Embryonic facial prominence (tissue), 1 donor: Measurements from ENCODE around the gene CTNNBL1.

Source experiments
- DNase-seq: peaks from one replicate; pipeline ENCODE4 v3.0.0-alpha.2; 2016; ENCODE audit errors: extremely low spot score

The CTNNBL1 gene

DNA sequence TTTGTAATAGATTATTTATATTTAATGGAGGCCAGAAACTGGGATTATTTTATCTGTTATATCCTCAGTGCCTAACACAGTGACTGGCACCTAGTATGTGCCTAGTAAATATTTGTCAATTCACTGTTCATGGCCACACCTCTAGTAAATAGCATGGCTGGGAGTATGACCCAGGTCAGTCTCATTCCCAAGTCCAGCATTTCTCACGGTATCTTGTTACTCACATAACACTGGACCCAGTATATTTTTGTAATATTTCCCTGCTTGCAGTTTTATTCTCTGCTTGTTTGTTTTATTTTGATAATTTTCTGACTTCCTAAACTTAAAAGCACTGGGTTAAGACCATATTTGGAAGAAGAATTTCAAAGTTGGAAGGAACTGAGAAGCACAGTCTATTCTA lies 47.7 kb downstream of the CTNNBL1 start:
- no peak for DNase-seq

DNA sequence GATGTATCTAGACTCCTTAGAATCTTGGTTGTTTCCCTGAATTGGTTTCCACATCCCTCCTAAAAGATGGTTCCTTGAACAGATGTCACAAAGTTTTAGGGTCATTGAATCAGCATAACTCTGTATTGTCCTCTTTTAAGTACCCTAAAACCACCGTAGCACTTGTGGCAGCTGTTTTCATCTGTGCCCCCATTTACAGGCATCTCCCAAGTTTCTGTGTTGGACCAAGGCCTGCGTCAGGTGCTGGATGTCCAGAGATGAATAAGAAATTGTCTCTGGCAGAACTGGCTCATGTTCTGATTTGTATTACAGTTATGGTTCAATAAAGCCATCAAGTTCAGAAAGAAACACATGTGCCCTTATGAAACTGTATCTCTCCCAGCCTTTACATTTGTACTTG lies 48.3 kb downstream of the CTNNBL1 start:
- no peak for DNase-seq

DNA sequence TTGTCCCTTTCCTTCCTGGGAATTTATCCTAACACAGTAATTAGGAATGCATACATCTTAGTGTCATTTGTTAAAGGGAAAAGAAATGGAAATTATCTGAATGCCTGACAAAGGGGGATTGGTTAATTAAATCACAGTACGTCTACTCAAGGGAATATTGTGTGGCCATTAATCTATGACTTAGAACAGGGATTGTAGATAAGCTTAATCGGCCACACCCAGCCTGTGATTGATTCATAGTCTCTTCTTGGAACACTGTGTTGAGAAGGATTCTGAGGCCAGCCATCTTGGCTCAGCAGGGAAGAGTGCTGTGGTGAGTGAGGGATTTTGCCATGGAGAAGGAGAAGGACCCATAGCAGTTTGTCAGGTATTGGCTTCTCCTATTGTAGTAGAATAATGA lies 50.5 kb downstream of the CTNNBL1 start:
- no peak for DNase-seq

DNA sequence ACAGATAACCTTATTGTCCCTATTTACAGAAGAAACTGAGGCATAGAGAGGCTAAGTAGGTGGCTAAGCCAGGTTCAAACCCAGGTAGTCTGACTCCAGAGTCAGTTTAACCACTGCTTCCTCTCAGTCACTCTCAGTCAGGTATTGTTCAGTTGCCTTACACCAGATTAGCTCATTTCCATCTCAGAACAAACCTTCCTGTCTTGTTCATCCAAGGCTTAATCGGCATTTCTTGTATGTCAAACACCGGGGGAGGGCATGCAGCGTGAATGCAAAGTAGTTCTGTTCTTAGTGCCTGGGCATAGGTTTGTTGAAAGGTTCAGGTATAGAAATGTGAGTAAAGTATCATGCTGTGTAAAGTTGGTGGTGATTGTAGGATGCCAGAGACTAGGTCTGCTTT lies 51.7 kb downstream of the CTNNBL1 start:
- DNase-seq = no peak

DNA sequence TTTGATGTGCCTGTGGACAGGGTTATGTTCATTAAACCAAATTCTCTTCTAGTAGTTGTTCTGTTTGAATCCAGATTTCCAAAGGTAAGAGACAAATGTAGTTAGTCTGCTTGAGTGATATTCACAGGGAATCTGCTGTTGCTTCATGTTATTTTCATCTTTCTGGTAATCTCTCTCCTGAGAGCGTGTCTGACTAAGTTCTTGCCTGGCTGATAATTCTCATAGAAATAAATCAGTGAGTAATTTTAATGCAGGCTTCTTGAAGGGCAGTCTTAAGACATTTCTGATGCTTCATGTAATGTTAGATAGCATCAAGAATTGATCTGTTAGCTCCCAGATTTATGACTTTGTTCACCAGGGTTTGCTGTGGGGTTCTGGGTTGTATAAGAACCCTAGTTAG lies 54.2 kb downstream of the CTNNBL1 start:
- DNase-seq = no peak

DNA sequence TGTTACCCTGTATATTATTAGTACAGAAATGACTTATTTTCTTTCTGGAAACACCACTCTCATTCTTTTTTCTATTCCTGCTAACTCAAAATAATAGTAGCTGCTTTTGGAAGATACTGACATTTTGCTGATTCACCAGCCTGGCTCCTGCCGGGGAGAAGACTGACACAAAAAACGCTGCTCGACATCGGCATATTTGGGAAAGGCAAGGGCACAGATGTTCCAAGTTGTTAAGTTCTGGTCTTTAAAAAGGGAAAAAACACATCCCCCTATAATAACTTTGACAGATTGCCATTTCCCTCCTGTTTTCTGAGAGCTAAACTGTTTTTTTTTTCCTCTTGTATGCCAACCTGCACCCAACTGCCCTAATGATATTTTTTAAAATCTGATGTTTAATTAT lies 55.4 kb downstream of the CTNNBL1 start:
- no peak for DNase-seq

DNA sequence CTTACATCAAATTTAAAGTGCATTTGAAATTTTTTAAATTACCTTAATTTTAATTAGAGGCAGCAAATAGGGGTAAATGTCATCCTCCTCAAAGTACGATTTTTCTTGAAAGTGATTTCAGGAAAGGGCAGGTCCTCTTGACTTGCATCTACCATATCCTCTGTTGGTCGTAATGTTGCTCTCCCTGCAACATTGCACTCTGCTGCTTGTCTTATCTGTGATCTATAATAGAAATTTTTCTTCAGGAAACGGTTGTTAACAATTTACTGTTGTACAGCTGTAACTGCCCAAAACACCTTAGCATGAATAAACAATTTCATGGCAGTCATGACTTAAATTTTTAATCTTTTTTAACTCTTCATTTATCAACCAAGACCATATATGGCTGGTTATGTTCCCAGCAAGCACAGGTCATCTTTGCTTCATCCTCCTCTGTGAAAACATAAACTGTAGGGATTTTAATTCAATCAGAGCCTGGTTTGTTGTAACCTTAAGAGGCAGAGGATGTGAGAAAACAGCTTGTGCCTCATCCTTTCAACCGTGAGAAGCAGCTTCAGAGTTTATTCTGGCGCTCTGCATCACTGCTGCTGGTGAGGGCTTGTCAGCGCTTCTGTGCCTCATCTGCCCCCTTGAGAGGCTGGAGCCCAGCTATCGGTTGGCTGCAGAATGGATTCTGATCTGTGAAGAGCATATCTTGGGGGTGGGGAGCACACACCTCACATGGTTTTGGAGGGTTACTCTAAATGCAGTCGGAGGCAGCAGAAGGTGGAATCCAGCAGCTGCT lies 56.0 kb downstream of the CTNNBL1 start:
- DNase-seq = no peak

DNA sequence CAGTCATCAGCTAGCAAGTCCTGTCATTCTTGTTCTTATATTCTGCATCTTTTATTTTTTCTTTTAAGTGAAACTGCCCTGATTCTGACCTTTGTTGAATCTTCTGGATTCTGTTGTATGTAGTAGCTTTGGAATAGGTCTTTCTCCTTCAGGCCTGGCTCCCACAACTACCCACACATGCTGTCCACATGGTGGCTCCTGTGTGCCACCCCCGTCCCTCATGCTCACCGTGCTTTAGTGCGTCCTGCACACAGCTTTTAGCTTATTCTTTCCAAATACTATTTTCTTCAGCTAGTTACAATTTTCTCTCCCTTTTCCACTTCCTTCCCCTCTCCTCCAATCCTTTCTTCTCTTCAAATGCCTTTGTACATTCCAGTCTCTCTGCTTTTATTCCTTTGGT lies 61.8 kb downstream of the CTNNBL1 start:
- DNase-seq = no peak

DNA sequence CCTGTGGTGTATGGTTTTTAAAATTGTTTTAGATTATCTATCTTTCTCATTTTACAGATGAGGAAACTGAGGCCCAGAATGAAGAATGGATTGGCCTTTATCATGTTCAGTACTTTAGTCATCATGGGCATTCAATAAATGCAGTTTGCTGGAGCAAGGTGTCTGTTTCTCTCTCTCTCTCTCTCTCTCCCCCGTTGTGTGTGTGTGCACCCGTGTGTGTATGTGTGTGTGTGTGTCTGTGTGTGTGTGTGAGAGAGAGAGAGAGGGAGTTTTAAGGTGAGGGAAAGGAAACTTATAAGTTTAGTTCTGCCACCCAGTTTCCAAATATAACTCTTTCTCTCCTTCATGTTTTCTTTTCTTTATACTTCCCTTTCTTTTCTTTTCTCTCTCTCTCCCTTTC lies 62.4 kb downstream of the CTNNBL1 start:
- DNase-seq = no peak

DNA sequence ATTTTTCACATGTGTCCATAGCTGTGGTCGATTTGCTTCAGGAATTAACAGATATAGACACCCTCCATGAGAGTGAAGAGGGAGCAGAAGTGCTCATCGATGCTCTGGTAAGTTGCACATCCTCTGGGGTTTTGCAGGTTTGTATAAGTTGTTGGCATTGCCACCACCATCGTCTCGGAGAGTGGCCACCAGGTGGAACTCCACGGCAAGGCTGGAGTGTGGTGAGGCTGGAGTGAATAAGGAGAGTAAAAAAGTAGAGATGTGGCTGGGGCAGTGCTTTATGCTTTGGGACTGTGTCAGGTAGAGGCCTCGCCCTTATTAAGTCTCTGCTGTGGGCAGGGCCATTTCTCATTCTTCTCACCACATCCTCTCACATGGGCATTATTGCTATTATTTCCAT lies 63.7 kb downstream of the CTNNBL1 start:
- DNase-seq = no peak

DNA sequence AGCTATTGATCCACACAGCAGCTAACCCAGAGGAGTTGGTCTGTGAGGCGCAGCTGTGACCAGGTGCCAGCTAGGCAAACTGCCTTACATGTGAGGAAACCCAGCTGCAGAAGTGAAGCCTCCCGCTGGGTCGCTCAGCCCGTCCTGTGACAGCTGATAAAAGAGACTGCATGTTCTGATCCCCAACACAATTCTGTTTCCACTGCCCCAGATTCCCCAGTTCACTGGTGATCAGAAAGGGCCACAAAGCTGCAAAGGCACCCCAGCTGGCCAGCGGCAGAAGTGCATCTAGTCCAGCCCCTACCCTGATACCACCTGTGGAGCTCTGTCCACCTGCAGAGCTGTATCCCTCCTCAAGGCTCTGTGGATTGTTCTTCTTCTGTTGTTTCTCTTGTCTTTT lies 64.5 kb downstream of the CTNNBL1 start:
- DNase-seq = no peak

DNA sequence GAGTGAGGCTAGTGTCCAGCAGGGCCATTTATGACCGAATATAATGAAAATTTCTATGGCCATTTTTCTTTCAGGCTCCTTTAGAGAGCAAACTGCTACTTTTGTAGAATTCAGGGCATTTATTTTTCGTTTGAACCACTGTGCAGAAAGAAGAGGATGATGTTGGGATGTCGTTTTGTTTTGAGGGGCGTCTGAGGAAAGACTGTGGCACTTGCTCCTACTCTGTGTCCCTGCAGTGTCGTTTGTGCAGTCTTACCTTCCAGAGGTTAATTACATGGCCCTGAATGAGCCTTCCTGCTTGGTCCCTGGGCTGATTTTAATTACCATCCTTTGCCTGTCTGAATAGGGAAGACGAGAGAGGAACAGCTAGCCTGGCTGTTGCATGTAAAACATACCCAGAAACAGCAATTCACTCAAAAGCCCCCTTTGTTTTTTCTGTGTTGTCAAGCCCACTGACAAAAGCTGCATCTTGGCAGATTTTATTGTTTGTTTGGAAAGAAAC lies 65.3 kb downstream of the CTNNBL1 start:
- DNase-seq = no peak

DNA sequence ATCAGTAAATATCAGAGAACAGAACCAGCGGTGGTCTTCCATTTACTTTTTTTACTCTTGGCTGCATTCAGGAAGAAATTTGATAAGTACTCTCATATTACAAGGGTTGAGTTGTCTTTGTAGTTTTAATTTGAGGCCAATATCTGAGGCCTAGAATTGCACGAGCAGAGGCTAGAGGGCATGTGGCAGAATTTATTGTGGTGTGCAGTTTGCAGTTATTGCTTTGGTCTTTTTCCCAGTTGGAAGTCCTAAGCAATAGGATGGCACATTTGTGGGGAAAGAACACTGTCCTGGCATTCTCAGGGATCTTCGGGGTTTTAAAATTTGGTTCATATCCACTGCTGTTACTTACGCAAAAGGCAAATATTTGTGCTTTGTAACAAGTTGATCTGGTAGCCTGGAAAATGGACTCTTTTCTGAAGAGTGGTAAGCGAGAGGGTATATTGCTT lies 66.0 kb downstream of the CTNNBL1 start:
- DNase-seq = no peak

DNA sequence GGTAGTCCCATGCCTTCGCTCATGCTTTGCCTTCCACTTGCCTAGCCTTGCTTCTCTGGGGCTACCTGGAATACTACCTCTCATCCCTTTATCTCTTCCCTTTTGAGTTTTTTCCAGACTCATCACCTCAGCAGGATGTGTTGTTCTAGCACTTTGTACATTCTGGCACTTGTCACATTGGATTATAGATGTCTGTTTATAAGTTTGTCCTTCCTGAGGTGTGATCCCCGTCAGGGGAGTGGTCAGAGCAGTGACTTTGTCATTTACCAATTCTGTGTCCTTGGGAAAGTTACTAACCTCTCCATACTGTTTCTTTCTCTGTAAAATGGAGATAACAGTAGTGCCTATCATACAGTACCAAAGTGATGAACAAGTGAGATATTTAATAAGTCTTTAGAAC lies 66.5 kb downstream of the CTNNBL1 start:
- no peak for DNase-seq

DNA sequence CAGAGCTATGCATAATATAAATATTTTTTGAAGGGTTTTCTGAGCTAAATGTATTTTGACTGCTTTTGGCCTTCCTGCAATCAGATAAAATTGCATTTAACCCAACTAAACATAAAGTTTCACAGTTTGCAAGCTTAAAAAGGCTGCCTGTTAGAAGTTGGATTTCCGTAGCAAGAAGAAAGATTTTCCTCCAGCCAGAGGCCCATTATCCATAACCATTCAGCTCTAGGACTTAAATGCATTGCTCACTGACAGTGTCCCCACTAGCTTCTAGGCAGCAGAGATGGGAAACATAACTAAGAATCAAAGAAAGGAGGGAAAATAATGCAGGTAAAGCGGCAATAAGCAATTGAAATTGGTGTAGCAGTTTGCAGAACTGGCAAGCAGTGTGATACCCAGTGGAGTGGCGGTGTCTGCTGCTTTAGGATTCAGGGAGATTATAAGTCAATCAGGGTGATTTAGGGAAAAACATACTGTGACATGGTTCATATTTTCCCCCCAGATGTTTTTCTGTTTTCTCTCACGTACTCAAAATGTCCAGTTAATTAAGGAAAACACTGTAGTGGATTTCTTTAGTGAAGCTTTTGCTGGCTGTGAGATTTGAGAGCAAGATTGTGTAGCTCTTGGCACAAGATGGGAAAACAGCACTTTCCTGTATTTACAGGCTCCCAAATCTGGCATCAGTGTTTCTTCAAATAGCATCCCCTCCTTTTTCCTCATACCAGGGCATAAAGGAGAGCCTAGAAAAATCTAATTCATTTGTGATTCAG lies 69.1 kb downstream of the CTNNBL1 start:
- no peak for DNase-seq

DNA sequence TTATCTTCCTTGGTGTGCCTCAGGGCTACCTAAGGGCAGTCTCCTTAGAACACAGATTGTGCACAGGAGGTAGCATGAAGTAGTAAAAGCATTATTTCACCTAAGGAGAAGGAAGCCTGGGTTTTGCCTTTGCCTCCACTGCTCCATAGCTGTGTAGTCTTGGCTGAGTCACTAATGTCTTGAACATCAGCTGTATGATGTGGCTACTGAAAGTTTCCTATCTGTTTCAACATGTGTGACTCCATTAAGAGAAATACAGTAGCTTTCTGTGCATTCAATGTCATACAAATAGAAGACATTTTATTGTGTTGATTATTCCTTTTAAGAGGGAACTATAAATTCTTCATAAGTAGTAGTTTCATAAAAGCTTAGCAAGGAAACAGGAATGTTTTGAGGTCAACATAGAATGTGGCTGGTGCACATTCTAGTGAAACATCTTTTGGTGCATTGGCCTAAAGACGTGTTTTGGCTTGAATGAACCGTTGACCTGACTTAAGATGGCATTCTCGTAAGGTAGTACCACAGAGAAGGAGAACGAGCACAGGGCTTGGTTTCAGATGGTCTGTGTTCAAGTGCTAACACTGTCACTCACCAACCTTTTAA lies 70.6 kb downstream of the CTNNBL1 start:
- no peak for DNase-seq

DNA sequence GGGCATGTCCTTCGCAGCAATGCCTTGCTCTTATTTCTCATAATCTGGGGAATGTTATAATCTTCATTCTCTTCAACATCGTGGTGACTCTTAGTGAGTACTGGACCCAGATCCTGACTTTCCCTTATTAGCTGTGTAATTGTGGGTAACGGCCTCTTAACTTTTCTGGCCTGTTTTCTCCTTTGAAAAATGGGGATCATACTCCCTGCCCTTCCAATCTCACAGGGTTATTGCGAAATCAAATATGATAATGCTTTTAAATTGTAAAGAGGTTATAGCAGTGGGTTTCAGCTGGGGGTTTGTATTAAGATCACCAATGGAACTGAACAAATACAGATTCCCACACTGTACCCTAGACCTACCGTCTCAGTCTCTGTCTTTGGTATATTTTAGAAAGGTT lies 77.1 kb downstream of the CTNNBL1 start:
- no peak for DNase-seq

DNA sequence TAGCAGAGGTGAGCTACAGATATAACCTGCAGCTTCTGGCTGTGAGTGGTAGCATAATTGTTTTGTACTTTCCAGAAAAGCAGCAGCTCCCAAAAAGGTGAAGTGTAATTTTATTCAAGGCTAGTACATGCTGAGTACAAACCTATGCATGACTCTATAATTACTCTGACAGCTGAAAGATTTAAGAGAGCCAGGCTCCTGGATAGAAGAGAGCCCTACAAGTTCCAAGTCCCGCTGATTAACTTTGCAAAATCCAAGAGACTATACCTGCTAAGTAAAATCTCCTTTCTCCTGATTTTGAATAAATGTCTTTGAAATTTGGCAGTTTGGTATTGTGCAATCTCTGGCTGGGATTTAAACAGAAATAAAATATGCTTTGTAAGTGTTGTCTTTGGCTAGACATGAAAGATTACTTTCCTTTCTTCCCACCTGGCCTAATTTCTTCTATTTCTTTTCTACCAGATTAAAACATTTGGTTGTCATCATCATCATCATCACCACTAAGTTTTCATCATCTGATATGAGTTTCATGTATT lies 79.5 kb downstream of the CTNNBL1 start:
- no peak for DNase-seq

DNA sequence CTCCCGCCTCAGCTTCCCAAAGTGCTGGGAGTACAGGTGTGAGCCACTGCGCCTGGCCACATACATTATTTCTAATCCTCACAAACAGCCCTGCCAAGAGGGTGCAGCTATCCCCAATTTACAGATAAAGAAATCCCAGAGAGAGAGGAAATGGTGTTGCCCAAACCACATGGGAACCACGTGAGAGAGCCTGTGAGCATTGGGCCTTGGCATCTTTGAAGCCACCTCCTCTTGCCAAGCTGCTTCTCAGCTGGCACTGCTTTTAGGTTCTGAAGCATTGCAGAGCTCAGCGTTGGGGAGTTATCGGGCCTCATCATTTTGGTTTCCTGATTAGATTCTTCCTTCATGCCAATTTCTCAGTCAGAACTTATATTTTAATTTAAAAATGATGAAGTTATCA lies 80.3 kb downstream of the CTNNBL1 start:
- no peak for DNase-seq

DNA sequence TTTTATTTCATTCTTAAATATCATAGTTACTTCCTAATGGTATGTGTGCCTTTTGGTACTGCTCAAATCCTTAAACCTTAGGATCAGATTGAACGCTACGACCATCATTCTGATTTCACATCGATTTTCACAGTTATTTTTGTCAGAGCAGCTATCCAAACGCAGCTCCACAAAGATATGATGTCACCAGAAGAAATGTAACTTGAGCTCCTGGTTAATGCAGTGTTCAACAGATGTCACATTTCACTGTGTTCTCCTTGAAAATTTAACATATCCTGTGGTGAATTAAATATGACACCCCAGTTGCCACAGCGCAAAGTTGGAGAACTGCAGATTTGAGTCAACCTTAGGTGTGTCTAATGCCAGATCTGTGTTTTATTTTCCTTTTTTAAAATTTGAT lies 81.4 kb downstream of the CTNNBL1 start:
- no peak for DNase-seq

DNA sequence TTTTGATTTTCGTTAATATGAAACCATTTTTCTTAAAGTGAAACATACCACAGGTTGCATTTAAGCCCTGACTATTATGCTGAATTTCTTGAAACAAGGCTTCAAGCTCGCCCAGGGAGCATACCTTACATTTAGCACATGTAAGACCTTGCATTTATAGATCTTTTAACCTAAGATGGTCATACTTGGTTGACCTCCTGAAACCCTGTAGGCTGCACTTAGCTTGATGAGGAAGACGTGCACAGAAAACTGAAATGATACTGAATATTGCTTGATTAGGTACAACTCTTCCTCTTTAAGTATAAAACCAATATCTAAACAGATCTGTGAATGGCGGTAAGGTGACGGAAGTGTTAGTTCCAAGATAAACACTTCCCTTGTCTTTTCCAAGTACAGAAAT lies 82.2 kb downstream of the CTNNBL1 start:
- DNase-seq = no peak

DNA sequence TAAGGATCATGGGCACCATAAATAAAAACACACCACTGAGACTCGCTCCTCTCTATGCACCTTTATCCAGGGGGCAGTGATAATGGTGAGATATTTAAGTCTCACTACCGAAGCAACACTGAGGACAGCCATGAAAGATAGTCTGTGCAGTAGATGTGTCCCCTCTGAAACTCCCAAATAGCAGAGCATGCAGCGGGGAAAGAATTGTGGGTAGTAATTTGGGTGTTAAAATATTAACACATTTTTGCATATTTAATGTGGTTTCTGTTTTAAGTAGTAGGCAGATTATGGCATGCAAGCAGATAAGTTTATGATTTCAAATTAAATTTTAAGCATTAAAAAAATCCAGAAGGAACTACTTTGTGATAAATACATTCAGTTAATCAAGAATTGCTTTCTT lies 82.7 kb downstream of the CTNNBL1 start:
- no peak for DNase-seq
